Thyroid gland (tissue), 4 donors: ENCODE data around the gene ACAD11.

Source experiments
- POLR2A ChIP-seq, 2 donors: fragments of 450-650 bp; IDR thresholded peaks; one replicate each; pipeline ENCODE4 v1.6.1; 2017; ENCODE audit warnings: antibody characterized with exemption in 2 of 2, mild to moderate bottlenecking in 2 of 2, moderate library complexity in 1 of 2
- TF ChIP-seq, protein P1 (sequence below), 6 experiments: fragments of 200-600 bp in 3 of 6; fragments of 450-650 bp in 3 of 6; sonication (generic) in 3 of 6; IDR thresholded peaks; one replicate each; pipeline ENCODE4 v1.5.1; 2016 to 2019; ENCODE audit warnings: antibody characterized with exemption in 6 of 6, mild to moderate bottlenecking in 2 of 6, inconsistent platforms in 1 of 6, moderate library complexity in 1 of 6

- no peak for TF ChIP-seq POLR2A (IDR thresholded peaks at IDR 0.05)
- TF ChIP-seq, protein P1, sequence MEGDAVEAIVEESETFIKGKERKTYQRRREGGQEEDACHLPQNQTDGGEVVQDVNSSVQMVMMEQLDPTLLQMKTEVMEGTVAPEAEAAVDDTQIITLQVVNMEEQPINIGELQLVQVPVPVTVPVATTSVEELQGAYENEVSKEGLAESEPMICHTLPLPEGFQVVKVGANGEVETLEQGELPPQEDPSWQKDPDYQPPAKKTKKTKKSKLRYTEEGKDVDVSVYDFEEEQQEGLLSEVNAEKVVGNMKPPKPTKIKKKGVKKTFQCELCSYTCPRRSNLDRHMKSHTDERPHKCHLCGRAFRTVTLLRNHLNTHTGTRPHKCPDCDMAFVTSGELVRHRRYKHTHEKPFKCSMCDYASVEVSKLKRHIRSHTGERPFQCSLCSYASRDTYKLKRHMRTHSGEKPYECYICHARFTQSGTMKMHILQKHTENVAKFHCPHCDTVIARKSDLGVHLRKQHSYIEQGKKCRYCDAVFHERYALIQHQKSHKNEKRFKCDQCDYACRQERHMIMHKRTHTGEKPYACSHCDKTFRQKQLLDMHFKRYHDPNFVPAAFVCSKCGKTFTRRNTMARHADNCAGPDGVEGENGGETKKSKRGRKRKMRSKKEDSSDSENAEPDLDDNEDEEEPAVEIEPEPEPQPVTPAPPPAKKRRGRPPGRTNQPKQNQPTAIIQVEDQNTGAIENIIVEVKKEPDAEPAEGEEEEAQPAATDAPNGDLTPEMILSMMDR (IDR thresholded peaks at IDR 0.05): no peak
Measured at GRCh38 chr3:132606085-132606484, 53.5 kb downstream of the ACAD11 start.
